HG03039 (cell line): ENCODE measurements around the gene RUNX1.
A peak's percentile ranks its signal among the peaks of the same experiment; 100 is the strongest.

Experiments used
- ATAC-seq: cut with Tn5 transposase; IDR thresholded peaks from one replicate; pipeline ENCODE4 v1.9.1; 2021; ENCODE audit warnings: mild to moderate bottlenecking, moderate library complexity; ENCODE audit not compliant: unreplicated experiment

The RUNX1 gene

GRCh38 chr21:34907461-34908418 lies 141.4 kb downstream of the RUNX1 start:
- ATAC-seq = no peak

GRCh38 chr21:34906401-34906800 lies 142.7 kb downstream of the RUNX1 start:
- no peak for ATAC-seq

GRCh38 chr21:34905218-34905537 lies 143.9 kb downstream of the RUNX1 start:
- no peak for ATAC-seq

- no peak for ATAC-seq
These were observed 144.4 kb downstream of the RUNX1 start for GRCh38 chr21:34904526-34905217.

- ATAC-seq = no peak
These were observed 148.7 kb downstream of the RUNX1 start for GRCh38 chr21:34900376-34900775.

- no peak for ATAC-seq
These were observed 149.3 kb downstream of the RUNX1 start for GRCh38 chr21:34899760-34900159.

- ATAC-seq = no peak
These were observed 149.8 kb downstream of the RUNX1 start for GRCh38 chr21:34899302-34899701.

- no peak for ATAC-seq
These were observed 151.3 kb downstream of the RUNX1 start for GRCh38 chr21:34897828-34898227.

- ATAC-seq = no peak
These were observed 154.7 kb downstream of the RUNX1 start for GRCh38 chr21:34894401-34894800.

GRCh38 chr21:34892209-34892608 lies 156.9 kb downstream of the RUNX1 start:
- ATAC-seq = no peak

- no peak for ATAC-seq
These were observed 157.5 kb downstream of the RUNX1 start for GRCh38 chr21:34891613-34891943.

GRCh38 chr21:34890724-34891612 lies 158.1 kb downstream of the RUNX1 start:
- no peak for ATAC-seq

GRCh38 chr21:34890470-34890723 lies 158.7 kb downstream of the RUNX1 start:
- ATAC-seq = no peak

- peak; percentile 37 for ATAC-seq
These were observed 159.2 kb downstream of the RUNX1 start for GRCh38 chr21:34889676-34890469.

GRCh38 chr21:34889320-34889675 lies 159.8 kb downstream of the RUNX1 start:
- peak; percentile 13 for ATAC-seq

GRCh38 chr21:34888569-34889319 lies 160.4 kb downstream of the RUNX1 start:
- peak; percentile 45 for ATAC-seq

- ATAC-seq = peak; percentile 30
These were observed 161.2 kb downstream of the RUNX1 start for GRCh38 chr21:34887725-34888568.

- ATAC-seq = no peak
These were observed 162.0 kb downstream of the RUNX1 start for GRCh38 chr21:34887105-34887442.
